NCI-H748 (cell line): ENCODE measurements around the gene SLC45A3.

ENCODE experiments used
- DNase-seq: peaks from one replicate; lab custom pipeline; 2025; ENCODE audit not compliant: unreplicated experiment; lab: John Stamatoyannopoulos, UW

The SLC45A3 gene

GRCh38 chr1:205669341-205670149 lies 10.8 kb downstream of the SLC45A3 start:
- DNase-seq, result no peak

- DNase-seq, result no peak
Measured at GRCh38 chr1:205668951-205669340, 11.4 kb downstream of the SLC45A3 start.

DNA sequence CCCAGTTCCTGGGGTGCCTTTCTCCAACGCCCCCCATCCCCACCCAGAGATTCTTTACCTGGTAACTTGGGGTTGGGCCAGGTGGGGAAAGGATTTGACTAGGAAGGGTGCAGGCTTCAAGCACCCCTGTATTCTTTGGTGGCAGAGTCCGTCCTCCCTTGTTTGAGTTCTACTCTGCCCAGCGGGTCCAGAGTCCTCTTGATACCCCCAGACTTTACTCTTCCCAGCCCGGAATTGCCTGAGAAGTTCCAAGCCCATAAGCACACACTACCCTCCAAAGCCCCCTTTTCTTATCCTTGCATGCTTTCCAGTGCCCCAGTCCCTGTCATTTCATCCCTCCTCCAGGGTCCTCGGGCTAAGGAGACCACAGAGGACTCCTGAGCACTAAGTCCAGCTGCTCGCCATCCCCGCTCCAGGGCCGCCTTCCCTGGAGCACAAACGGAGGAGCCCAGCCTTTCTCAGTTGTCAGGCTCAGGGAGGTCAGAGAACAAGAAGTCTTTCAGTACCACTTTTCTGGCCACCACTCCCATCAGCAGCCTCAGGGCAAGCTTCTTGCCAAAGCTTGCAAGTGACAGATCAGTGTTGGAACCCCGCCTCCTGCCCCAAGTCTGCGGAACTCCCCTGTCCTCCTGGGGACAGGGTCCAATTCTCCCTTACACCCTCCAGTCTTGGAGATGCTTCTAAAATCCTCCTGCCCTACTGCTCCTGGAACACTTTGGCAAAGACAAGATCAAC lies 12.2 kb downstream of the SLC45A3 start:
- DNase-seq, result no peak

GRCh38 chr1:205666372-205667166 lies 13.7 kb downstream of the SLC45A3 start:
- DNase-seq, result no peak

DNA sequence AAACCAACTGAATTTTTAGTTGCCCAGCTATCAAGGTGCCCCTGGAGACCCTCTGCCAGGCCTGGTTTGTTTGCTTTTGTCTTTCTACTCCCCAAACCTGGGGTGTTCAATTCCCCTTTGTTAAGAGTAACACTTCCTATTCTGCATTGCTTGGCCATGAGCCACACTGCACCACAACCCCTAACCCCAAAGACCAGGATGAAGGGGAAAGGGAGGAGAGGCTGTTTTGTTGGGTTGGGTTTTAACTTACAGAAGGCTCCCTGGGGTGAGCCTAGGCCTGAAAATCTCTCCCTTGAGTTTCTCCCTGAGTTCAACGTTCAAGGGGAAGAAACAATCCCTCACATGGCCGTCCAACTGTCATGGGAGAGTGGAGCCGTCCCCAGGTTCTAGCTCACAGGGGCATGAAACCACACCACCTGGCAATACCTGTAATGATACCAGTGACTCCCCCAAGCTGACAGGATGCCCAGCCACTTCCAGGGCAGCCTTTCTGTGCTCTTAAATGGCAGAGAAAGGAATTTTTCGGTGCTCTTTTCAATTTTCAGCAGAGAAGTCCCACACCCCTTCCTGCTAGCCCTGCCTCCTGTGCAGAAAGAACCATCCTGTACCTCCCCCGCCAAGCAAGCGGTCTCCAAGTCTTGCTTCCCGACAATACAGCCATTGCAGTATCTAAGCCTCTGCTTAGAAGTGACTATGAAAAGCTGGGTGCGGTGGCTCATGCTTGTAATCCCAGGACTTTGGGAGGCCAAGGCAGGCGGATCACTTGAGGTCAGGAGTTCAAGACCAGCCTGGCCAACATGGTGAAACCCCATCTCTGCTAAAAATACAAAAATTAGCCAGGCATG lies 14.9 kb downstream of the SLC45A3 start:
- no peak for DNase-seq

GRCh38 chr1:205664399-205665017 lies 15.8 kb downstream of the SLC45A3 start:
- no peak for DNase-seq

DNA sequence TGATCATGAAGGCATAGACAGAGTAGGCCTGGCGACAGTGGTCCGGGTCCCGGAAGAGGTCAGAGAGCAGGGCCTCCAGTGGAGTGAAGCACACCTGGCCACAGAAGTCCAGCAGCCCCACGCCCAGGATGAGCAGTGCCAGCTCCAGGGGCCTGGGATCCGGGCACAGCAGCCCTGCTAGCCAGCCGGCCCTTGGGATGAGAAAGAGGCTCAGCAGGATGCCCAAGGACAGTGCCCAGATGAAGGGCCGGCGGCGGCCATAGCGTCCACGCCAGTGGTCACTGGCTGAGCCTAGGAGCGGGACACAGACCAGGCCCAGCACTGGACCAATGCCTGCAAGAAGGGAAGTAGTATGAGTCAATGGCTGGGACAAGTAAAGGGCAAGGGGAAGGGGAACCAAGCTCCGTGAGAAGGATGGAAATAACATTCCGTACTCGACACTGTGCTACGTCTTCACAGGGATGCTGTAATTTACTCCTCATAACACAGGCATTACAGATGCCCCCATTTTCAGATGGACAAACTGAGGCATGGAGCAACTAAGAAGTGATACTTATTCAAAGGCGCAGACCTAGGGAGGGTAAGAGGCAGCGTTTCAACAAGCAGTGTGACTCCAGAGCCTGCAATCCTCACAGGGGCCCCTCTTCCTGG lies 16.9 kb downstream of the SLC45A3 start:
- DNase-seq, result no peak

DNA sequence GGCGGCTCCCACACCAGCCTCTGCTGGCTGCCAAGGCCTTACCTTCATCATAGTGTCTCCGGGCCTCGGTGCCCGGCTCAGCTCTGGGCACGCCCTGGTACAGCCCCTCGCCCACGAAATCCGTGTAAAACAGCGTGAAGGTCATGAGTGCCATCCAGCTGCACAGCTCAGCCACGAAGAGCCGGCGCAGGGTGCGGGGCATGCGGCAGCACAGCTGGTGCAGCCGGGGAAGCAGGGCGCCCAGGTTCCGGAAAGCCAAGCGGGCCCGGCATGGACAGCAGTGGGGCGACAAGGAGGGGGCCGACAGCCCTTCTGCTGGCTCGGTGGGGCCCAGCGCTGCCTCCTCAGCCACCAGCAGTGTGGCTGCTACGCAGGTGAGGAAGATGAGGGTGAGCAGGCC lies 17.5 kb downstream of the SLC45A3 start:
- no peak for DNase-seq

DNA sequence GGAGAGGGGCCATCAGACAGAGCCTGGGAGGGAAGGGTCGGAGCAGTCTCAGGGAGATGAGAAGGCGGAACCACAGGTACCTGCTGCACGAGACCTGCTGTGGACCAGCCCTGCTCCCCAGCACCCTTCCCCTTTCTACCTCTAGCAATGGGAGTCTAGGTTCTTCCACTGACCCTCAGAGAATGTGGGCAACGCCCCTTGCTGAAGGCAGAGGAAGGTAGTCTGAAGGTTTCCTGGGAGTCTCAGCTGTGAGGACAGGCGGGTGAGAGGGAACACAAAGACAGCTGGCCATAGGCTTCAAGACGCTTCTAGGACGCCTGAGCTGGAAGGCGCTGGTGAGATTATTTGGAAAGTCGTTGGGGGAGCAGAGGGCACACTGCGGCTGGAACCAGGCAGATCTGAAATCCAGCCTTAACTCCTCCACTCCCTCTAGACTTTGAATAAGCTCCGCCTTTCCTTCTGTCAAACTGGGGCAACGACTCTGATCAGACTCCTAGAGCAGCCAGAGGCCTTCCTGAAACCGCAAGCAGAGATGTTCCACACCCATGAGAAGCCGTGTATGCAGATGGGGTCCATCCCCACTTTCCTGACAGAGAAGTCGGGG lies 18.1 kb downstream of the SLC45A3 start:
- DNase-seq, result no peak

DNA sequence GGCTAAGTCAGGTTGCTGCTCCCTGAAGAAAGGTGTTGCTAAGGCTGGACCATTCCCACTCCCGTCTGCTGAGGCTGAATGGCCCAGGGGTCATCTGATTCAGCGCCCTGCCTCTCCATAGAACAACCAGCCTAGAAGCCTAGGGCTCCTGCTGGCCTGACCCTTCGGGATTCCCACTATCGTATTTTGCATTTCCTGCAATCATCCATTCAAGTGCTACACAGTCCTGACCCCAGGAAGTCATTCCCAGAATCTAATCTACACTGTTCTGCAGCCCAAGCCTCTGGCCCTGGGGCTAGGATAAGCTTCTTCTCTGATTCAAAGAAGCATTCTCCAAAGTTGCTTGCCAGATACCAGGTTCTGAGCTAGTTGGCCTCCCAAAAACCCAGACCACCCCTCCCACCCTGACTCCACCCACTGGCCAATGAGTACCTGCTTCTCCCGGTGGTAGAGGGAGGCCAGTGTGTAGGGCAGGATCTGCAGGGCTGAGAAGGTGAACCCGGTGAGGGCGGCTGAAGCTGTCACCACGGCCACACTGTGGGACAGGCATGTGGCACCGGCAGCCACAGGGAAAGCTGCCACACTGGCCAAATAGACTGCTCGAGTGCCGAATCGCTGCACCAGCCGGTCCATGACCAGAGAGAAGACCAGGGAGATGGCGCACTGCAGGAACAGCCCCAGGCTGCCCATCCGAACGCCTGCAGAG lies 18.7 kb downstream of the SLC45A3 start:
- DNase-seq, result no peak

DNA sequence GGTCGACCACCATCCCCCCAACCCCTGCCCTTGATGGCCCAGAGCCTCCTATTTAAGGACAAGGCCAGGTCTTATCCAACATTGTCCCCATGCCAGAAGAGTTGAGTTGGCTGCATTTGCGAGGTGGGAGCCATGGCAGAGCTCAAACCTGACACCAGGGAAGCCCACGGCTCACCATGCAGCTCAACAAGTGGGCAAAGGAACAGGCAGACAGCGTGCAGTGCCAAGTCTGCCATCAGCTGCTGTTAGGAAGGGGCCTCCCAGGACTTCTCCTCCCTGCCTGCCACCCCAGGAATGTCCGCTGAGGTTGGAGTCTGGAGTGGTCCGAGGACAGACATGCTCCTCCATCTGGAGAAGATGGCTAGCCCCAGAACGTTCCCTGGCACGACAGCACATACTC lies 19.9 kb downstream of the SLC45A3 start:
- no peak for DNase-seq

- peak; percentile 51 for DNase-seq
Measured at GRCh38 chr1:205658943-205659581, 21.2 kb downstream of the SLC45A3 start.

- DNase-seq, result no peak
Measured at GRCh38 chr1:205656236-205656635, 24.1 kb downstream of the SLC45A3 start.

GRCh38 chr1:205652984-205653383 lies 27.3 kb downstream of the SLC45A3 start:
- no peak for DNase-seq

DNA sequence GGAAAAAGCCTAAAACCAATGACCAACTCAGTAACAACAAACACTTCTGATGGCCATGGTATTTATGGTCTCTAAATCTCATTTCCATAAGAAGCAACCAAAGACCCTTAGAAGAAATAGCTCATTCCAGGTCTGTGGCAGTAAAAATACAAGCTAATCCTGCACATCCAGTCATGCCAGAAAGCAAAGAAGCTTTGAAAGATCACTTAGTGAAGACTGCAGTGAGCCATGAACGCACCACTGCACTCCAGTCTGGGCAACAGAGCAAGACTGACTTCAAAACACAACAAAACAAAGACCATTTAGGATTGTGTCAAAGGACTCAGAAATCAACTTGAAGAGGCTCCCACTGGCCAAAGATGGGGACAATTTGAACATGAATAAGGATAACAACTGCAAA lies 30.1 kb downstream of the SLC45A3 start:
- DNase-seq, result no peak

DNA sequence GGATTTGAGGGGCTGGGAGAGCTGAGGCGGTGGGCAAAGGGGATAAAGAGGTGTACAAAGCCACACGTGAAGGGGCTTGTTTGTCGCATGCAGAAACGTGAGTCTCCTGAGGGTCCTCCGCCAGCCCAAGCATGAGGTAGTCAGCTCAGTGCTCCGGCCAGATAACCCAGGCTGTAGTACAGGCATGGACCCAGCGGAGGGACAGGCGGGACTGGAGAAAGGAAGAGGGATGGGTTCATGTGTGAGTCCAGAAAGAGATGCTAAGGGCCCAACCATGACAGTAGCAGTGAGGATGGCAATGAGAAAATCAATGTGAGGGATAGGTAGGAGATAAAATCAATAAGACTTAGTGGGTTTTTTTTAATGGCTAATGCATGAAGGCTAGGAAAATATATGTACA lies 34.8 kb downstream of the SLC45A3 start:
- no peak for DNase-seq

- DNase-seq, result no peak
Measured at GRCh38 chr1:205642679-205643307, 37.5 kb downstream of the SLC45A3 start.

DNA sequence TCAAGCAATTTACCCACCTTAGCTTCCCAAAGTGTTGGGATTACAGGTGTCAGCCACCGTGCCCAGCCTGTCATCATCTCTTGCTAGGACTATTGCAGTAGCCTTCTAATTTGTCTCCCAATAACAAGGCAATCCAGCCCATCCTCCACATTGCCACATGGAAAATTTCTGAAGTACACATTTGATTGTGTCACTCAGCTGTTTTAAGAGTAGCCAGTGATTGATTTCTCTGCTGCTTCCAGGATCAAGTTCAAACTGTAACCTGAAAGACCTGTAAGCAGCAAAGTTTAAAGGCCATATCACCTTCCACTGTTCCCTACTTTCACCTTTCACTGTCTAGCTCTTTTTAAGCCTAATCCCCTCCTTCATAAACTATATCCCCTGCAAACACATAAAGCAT lies 40.7 kb downstream of the SLC45A3 start:
- DNase-seq, result no peak
